Activated T-cell treated with anti-CD3 and anti-CD28 coated beads for 48 hours (primary cell): Measurements from ENCODE around the gene TMEM125.

Experiments used
- DNase-seq: peaks from one replicate; pipeline ENCODE4 v3.0.0-alpha.2; 2020; ENCODE audit warnings: low read depth

TMEM125 gene

DNA sequence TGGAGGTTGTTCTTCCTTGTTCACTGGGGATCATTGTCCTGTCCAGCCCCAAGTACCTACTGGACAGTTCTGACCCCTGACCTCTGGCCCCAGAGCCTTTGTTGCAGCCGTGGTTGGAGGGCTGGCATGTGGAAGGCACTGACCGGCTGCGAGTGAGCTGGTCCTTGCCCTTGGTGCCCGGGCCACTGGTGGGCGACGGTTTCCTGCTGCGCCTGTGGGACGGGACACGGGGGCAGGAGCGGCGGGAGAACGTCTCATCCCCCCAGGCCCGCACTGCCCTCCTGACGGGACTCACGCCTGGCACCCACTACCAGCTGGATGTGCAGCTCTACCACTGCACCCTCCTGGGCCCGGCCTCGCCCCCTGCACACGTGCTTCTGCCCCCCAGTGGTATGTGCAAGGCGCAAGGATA, 42.4 kb downstream of the TMEM125 start:
- DNase-seq: no peak

- DNase-seq: no peak
Observed at GRCh38 chr1:43312663-43313515, 43.1 kb downstream of the TMEM125 start.

DNA sequence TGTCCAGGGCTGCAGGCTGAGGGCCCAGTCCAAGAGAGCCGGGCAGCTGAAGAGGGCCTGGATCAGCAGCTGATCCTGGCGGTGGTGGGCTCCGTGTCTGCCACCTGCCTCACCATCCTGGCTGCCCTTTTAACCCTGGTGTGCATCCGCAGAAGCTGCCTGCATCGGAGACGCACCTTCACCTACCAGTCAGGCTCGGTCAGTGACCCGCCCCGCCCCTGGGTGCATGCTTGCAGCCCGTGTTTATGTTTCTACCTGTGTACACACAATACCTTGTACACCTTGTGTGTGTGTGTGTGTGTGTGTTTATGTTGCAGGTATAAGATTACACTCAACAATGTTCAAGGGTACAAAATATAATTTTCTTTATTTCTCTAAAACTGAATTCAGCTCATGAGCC, 44.0 kb downstream of the TMEM125 start:
- no peak for DNase-seq

DNA sequence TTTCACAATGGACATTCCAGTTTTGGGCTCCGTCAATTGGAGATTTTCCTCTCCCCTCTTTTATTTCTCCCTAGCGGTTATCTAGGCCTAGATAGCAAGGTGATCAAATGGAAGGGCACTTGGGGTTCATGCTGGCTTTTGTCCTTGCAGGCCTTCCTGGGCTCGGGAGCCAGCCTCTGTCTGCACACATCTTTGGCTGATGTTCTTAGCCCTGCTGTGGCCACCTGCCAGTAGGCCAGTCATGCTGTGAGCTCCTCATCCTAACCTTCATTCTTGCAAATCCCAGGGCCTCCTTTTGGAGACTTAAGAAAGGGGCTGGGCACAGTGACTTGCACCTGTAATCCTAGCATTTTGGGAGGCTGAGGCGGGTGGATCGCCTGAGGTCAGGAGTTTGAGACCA, 44.5 kb downstream of the TMEM125 start:
- no peak for DNase-seq

- no peak for DNase-seq
Observed at GRCh38 chr1:43315481-43315880, 45.7 kb downstream of the TMEM125 start.

DNA sequence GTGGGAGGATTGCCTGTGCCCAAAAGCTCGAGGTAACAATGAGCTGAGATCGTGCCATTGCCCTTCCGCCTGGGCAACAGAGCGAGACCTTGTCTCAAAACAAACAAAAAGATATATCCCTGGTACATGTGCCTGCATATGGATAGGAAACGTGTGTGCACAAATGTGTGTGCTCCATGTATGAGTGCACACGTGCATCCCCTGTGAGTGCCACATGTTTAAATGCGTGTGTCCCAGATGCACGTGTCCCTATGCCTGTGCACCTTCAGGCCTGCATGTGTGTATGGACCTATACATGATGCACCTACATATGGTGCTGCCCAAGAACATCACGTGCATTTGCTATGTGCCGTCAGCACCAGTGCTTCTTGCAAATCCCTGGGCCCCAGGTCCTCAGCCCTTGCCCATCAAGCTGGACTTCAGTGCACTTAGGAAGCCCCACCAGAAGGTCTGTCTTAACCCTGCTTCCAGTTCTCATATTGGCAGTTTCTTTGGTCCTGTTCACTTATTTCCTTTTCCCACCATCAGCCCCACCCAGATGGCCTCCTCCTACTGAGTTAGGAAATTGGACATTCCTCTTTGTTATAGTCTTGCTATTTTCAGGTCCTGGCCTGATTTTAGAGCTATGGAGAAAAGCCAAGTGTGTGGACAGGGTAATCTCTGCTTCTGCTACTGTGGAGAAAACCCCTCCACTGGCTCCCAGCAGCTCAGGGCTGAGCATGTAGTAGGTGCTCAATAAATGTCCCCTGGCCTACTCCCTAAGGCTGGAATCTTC, 46.4 kb downstream of the TMEM125 start:
- no peak for DNase-seq

- no peak for DNase-seq
Observed at GRCh38 chr1:43316738-43317520, 47.1 kb downstream of the TMEM125 start.

- no peak for DNase-seq
Observed at GRCh38 chr1:43317817-43318471, 48.2 kb downstream of the TMEM125 start.

GRCh38 chr1:43318831-43319230, 49.0 kb downstream of the TMEM125 start:
- DNase-seq: no peak

GRCh38 chr1:43319288-43319687, 49.5 kb downstream of the TMEM125 start:
- no peak for DNase-seq

DNA sequence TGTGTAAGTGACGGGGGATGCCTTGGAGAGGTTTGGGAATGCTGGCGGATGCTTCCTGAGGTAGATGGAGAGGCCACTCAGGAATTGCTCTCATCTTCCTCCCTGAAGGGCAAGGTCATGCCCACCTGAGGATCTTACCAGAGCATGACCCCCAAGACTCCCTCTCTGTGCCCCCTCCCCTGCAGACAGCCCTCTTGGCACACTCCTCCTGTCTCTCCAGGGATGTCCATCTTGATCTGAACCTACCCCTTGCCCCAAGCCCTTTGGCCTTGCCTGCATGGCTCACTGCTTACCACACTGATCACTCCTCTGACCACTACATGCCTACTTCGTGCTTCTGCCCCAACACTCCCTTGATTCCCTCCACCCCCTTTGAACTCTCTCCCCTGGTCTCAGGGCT, 50.0 kb downstream of the TMEM125 start:
- DNase-seq: no peak

- no peak for DNase-seq
Observed at GRCh38 chr1:43321331-43321891, 51.6 kb downstream of the TMEM125 start.

DNA sequence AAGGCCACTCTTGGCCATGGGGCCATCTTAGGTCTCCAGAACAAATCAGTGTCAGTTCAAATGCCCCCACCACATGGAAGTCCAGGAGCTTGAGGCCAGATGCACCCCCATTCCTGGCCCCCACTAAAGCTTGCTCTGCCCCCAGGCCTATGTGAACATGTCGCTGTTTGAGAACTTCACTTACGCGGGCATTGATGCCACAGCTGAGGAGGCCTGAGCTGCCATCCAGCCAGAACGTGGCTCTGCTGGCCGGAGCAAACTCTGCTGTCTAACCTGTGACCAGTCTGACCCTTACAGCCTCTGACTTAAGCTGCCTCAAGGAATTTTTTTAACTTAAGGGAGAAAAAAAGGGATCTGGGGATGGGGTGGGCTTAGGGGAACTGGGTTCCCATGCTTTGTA, 52.7 kb downstream of the TMEM125 start:
- no peak for DNase-seq
